GM19238 (cell line): ENCODE data around the gene LENG1.
A peak's percentile ranks its signal among the peaks of the same experiment; 100 is the strongest.

Experiments
- DNase-seq: peaks from one replicate; pipeline ENCODE4 v3.0.0; 2011; ENCODE audit warnings: low spot score; ENCODE audit not compliant: insufficient read length

Gene LENG1

DNA sequence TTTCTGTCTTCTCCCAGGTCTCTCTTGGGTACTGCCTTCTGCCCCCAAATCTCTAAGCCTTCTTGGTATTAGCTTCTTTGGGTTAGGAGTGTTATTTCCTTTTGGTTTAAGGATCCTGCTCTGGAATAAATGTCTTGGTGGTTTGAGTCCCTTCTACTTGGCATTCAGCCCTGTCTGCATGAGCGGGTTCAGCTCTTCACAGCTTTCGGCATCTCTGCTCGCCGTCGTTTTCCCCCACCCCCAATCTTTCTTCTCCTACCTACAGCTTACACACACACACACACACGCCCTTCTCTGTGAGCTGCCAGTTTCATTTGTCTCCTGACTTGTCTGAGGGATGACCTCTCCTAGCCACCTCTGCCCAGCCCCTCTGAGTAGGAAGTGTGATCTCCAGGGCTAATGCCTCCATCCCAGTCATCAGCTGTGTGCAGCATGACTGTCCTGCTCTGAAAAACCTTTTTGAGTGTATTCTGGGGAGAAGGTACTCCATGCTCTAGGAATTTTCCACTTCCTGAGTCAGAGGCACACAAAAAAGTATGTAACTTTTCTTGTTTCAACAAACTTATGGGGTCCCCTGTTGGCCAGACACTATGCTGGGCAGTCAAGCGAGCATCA, 17.2 kb downstream of the LENG1 start:
- no peak for DNase-seq

DNA sequence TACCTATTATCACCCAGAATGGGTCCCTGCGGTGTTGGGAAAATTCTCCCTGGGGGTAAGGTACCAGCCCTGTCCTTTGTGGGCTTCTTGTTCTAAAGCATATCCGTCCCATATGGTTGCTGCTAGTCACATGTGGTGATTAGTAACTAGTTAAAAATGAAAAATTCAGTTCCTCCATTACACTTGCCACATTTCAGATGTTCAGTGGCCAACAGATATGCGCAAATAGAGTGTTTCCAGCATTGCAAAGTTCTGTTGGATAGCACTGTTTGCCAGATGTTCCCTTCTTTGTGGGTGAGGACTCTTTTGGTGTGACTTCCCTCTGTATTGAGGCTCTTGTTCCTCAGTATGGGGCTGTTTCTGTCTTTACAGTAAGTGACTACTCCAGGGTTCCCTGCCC, 18.2 kb downstream of the LENG1 start:
- DNase-seq: no peak

DNA sequence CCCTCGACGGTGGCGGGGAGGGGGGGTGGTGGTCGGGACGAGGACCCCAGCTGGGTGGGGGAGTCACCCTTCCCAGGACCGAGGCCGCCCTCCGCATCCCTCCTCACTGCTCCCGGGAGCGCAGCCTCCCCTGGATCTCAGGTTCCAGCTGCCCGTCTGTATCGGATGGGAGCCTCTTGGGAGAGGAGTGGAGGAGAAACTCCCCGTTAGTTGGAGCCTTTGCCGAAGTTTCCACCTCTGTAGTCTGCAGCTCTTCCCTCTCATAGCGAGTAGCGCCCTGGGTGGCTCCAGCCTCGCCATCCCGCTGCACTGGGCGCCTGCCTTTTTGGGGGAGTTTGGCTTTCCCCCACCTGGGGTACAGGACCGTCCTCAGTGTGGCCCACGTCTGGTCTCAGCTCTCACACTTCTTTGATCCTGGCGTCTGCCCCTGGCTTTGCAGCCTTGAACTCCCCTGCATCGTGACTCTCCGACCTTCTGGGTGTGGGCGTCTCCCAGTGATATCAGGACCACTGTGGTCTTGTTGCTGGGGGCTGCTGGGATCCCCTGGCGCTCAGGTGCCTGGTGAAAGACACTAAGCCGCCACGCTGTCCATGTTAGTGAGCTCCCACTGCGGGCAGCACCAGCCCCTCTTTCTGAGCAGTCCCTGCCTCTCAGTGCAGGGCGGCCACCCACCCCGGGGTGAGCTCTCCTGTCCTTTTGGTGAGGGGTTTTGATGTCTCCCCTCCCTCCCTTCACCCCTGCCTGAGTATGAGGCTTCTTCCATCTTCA, 20.8 kb downstream of the LENG1 start:
- no peak for DNase-seq

DNA sequence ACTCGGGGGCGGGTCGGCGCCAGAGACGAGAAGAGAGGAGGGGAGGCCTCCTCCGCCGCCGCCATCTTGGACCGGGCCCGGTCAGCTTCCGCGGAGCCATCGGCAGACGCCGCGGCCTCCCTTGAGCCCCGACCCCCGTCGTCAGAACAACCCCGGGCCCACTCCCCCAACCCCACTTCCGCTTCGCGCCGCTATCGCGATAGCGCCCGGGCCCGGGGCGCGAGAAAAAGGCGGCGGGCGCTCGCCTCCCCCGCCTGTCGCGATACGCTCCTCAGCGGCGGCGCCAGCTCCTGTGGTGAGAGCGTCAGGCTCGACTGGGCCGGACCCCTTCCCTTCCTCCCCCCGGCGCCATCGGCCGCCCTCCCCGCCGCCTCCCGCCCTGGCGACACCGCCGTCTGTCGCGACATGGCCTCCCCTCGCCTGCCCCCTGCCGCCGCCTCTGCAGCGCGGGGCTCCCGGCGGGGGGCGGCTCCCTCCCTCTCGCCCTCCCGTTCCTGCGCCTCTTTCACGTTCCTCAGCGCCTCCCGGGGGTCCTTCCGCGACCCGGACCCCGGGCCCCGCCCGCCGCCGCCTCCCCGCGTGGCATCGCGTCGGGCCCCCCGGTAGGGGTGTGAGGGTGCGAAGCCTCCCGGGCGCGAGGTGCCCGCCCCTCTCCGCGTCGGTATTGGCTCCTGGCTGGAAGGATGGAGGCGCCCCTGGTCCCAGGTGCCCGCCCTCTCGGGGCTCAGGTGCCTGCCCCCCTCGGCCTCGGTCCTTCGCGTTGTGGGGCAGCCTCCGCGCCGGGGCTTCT, 21.6 kb downstream of the LENG1 start, which contains the start of gene CNOT3:
CNOT3 (plus strand) TSS at position 64 of the 790 bp plus-strand sequence. CDS start 5,217 bp downstream, outside the sequence.
- peak; percentile 51 for DNase-seq

DNA sequence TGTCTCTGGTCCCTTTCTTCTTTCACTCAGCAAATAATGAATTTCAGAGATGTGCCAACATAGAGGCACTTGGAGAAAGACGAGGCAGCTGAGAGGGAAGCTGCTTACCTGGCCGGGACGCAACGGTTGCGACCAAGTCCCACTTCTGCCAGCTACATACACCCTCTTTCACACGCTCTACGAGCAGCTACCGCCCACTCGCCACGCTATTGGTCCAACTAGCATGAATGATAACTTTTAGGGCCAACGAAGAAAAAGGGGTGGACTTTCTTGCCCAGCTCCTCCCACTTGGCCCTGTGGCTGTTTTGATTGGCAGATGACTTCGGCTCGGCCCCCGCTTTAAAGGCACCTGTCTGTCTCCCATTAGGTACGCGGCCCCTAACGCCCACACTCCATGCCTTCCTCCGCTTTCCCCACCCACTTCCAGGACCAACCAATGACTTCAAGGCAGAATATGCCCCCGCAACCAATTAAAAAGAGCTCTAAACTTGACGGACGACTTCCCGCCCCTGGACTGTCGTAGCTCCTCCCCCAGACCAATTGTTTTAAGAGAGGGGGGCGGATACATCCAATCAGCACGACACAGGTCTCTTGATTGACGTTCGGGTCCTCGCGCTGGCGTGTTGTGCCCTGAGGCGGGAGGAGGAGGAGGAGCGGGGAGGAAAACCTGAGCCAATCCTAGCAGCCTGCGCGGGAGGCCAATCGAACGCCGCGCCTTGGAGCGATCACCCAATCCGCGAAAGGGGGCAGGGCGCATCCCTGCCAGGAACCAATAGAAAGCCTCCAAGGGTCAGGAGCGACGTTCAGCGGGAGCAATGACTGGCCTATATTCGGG, 22.4 kb downstream of the LENG1 start:
- DNase-seq: peak; percentile 99

DNA sequence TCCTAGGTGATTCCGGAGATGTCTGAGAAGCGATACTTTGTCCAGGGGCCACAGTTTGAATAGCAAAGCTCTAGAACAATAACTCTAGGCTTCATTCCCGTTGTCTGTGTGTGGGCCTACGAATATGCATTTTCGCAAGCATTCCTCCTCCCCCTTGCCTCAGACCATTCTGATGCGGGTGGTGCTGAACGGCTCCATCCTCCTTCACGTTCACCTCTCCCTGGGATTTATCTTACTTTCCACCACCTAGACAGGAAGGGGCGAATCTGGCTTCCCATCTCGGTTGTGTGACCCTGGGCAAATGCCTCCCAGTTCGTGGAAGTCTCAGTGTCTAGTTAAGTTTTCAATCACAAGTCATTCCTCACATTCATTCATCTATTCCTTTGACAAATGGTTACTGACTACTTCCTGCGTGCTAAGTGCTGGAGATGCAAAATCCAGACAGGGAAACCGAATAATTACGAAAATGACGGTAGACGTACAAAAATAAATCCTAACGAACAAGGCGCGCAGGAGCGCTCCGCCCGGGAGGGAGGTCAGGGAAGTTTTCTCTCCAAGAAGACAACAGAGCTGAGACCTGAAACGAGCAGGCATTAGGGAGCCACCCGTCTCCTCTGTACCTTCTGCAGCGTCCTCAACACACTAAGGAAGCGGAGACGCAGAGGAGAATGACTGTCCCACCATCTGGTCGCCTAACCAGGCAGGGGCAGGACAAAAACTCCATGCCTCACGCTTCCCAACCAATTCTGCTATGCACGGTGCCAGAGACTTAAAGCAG, 23.2 kb downstream of the LENG1 start:
- DNase-seq: no peak

DNA sequence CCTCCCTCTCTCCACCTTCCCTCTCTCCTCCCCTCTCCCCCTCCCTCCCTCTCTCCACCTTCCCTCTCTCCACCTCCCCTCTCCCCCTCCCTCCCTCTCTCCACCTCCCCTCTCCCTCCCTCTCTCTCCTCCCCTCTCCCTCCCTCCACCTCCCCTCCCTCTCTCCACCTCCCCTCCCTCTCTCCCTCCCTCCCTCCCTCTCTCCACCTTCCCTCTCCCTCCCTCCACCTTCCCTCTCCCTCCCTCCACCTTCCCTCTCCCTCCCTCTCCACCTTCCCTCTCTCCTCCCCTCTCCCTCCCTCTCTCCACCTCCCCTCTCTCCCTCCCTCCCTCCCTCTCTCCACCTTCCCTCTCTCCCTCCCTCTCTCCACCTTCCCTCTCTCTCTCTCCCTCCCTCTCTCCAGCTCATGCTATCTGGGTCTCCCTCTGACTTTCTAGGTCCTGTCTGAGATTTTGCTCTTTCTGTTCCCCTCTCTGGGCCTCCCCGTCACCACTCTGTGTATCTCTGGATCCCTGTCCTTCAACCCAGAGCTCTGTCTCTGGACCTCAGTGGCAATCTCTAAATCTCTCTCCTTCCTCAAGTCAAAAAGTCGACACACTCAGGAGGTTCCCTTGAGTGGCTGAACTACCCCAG, 25.4 kb downstream of the LENG1 start:
- no peak for DNase-seq

DNA sequence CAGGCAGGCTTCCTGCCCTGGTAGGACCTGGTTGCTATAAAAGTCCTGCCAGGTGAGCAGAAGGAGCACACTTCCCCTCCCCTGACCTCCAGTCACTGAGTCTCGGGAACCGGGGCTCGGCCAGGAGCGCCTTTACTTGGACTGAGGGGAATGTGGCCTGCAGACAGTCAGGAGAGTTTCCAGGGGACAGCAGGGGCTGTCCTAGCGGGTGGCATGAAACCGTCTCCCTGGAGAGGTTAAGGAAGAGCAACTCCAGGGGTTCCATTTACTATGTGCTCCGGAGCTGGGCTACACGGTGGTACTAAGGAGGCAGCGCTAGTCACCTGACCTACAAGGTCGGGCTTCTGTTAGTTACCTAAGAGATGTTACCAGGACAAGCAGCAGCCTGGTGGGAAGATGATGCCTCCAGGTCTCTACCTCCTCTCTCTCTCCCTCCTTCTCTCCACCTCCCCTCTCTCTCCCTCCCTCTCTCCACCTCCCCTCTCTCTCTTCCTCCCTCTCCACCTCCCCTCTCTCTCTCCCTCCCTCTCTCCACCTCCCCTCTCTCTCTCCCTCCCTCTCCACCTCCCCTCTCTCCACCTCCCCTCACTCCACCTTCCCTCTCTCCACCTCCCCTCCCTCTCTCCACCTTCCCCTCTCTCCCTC, 26.1 kb downstream of the LENG1 start:
- no peak for DNase-seq

DNA sequence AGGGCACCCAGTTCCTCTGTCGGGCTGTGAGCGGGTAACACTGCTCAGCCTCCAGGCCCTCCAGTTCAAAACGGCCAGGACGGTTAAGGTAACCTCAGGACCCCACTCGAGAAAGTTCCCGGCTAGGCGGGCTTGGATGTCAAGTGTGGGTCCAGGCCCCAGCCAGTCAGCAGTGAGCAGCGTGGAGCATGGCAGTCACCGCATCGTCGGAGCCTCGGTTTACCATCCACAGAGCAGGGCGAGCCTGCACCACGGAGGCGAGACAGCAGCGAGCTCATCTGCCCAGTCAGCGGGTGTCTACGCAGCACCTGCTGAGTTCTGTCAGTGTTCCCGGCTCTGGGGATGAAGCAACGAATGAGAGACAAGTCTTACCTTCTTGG, 29.9 kb downstream of the LENG1 start:
- DNase-seq: no peak

DNA sequence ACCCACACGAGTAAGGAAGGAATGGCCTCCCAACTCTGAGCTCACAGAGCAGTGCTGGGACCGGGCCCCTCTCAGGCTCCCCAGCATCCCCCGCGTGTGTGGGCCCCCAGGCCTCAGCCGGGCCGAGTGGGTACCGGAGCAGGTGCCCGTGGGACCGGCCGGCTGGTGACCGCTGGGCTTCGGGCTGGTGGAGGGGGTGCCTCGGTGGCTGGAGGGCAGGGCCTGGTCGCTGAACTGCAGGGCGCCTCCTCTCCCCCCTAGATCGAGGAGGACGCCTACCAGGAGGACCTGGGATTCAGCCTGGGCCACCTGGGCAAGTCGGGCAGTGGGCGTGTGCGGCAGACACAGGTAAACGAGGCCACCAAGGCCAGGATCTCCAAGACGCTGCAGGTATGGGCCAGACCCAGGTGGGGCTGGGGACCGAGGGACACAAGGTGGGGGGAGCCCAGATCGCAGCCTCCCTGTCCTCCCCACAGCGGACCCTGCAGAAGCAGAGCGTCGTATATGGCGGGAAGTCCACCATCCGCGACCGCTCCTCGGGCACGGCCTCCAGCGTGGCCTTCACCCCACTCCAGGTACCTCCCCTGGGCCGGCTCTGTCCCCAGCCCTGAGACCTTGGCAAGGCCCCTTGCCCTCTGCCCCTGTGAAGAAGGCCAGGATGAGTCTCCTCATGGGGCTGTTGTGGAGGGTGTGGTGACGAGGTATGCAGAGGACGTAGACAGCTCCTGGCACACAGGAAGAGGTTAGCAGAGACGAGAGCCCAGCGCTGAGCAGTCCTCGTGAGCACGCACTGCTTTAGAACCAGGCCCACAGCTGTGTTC, 30.5 kb downstream of the LENG1 start:
- DNase-seq: no peak

DNA sequence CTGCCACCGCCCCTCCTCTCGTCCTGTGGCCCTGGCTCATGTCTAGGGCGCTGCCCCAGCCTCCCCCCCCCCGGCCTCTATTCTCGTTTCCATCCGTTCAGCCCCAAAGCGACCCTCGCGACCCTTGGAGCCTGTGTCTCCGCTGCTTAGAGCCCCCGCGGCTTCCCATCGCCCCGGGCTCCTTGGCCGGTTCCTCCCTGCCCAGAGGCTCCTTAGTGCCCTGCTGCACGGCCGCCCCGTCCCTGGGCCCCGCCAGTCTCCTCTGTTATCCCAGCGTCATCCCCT, 31.1 kb downstream of the LENG1 start:
- DNase-seq: no peak

DNA sequence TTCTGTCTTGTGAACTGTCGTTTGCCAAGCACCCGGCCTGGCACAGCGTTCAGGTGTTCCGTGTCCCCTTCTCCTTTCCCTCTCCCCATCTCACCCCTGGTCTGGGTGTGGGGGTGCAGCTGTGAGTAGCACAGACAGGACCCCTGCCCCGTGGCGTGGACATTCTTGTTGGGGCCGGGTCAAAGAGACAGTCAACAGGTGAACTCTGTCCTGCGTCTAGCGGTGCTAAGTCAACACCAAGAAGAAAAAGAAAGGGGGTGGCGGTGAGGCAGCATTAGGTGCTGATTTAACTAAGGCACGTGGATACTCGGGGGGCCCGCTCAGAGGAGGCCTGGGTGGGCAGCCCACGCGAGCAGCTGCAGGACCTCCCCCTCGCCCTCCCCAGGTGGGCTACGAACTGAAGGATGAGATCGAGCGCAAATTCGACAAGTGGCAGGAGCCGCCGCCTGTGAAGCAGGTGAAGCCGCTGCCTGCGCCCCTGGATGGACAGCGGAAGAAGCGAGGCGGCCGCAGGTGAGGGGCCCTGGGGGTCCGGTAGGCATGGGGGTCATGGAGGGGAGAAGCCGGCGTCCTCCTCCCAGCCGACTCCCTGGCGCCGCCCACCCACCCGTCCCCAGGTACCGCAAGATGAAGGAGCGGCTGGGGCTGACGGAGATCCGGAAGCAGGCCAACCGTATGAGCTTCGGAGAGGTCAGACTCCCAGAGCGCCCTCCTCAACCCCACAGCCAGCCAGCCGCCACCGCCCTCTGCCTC, 31.7 kb downstream of the LENG1 start:
- DNase-seq: no peak

DNA sequence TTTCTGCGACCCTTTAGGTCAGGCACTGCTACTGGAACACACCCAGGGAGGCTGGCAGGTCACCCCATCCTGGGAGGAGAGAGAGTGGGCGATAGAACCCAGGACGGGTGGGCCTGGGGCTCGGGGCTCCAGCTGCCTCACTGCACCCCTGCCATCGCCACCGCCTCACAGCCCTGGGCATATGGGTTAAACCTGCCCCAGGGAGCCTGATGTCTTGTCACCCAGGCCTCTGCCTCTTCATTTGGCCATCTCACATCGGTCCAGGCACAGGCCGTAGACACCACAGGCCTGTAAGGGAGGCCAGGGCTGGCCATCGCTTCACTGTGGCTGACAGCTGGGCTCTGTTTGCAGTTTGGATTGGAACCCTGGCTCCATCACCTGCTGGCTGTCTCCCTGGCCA, 33.8 kb downstream of the LENG1 start:
- no peak for DNase-seq

DNA sequence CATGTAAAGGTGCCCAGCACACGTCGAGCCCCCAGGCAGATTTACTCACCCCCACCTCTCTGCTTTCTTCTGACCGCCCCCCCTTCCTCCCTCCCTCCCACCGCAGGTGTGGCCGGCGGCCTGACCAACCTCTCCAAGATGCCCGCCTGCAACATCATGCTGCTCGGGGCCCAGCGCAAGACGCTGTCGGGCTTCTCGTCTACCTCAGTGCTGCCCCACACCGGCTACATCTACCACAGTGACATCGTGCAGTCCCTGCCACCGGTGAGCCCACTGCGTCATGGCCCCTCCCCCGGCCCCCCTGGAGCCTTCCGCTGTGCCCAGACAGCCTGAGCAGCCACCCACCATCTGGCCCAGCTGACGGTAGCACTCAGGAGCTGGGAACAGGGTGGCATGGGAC, 35.1 kb downstream of the LENG1 start:
- DNase-seq: no peak

DNA sequence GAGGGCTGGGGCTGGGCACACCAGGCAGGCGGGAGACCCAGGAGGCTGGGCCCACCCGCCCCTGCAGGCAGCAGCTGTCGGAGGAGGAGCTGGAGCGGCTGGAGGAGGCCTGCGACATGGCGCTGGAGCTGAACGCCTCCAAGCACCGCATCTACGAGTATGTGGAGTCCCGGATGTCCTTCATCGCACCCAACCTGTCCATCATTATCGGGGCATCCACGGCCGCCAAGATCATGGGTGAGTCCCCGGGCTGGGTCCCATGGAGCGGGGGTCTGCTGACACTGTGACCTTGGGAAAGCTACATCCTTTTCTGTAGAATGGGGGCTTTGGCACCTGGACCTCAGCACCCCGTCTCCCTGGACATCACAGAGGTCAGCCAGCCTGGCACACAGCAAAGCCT, 35.8 kb downstream of the LENG1 start:
- no peak for DNase-seq

DNA sequence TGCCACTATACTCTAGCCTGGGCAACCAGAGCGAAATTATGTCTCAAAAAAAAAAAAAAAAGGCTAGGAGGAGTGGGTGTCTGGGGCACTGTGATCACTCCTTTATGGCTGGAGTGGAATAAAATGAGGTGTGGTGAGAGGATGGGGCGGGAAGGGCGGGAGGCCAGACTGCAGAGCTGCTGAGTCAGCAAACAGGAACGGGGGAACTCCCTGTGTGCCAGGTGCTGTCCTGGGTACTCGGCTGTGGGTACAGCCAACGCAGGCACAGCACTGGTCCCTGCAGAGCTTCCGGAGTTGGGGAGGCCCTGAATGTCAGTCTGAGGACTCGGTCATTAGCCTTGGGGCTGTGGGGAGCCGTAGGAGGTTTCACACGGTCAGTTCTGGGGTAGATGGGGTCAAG, 38.3 kb downstream of the LENG1 start:
- DNase-seq: no peak

DNA sequence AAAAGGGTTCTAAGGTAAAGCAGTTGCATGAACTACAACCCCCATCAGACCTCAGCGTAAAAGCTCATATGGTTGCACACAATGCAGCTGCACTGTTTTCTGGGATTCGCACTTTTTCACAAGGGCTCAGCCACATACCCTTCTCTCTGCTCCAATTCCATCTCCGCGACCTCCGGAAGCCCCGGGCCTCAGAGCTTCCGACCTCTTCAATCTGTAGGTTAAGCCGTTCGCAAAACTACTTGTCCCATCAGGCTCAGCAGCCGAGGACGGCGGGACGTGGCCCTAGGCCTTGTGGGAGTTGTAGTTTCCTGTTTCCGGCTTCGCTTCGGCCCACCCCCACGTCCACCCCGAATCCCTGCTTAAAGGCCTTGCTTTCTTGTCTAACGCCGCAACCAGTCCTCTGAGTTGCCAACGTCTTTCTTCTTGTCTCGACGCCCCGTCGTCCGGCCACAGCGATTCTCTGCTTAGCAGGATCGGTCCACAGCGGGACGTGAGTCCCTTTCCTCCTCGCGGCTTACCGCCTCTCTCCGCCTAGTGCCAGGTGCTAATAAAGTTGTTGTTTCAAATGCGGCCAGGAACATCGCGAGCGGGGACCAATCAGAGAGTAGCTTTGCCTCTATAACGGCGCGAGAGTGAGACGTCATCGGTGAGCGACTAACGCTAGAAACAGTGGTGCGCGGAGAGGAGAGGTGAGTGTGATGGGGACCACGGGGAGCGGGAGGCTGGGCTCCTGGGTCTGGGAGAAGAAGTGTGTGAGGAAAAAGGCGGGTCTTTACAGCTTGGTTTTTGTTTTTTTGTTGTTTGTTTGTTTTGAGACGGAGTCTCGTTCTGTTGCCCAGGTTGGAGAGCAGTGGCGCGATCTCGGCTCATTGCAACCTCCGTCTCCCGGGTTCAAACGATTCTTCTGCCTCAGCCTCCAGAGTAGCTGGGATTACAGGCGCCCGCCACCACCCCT, 44.1 kb downstream of the LENG1 start, which contains the start of the genes PRPF31 and TFPT:
PRPF31 (plus strand) TSS at position 646 of the 955 bp plus-strand sequence. CDS start 2,525 bp downstream, outside the sequence.
TFPT (minus strand) TSS at position 549 of the 955 bp plus-strand sequence; CDS start at position 161, 388 bp downstream.
- peak; percentile 96 for DNase-seq
